GM21381 (cell line): ENCODE data around the gene UNC13C.
"Not testable (repeated sequence)": the region's sequence is repeated elsewhere in the genome, so short reads cannot be mapped to it uniquely, and the experiment has no call there.

Experiments used
- ATAC-seq: cut with Tn5 transposase; IDR thresholded peaks from one replicate; pipeline ENCODE4 v1.9.1; 2021; ENCODE audit warnings: mild to moderate bottlenecking, moderate library complexity; ENCODE audit not compliant: unreplicated experiment

The UNC13C gene

GRCh38 chr15:53978253-53978906, at the start of gene UNC13C:
TSS of gene UNC13C (plus strand) at chr15:53978441. CDS start at chr15:54012904, 34,463 bp downstream.
- no peak for ATAC-seq

- no peak for ATAC-seq
Measured at GRCh38 chr15:53936137-53936536, 42.1 kb upstream of the UNC13C start.

GRCh38 chr15:53937632-53938031, 40.6 kb upstream of the UNC13C start:
- not testable (repeated sequence) for ATAC-seq

GRCh38 chr15:53950572-53950971, 27.7 kb upstream of the UNC13C start:
- ATAC-seq = no peak

GRCh38 chr15:53955396-53955795, 22.8 kb upstream of the UNC13C start:
- ATAC-seq = no peak

- no peak for ATAC-seq
Measured at GRCh38 chr15:53962646-53963561, 15.3 kb upstream of the UNC13C start.

- no peak for ATAC-seq
Measured at GRCh38 chr15:53963801-53964200, 14.4 kb upstream of the UNC13C start.

GRCh38 chr15:53974121-53974520, 4.1 kb upstream of the UNC13C start:
- ATAC-seq = no peak

GRCh38 chr15:53974813-53975212, 3.4 kb upstream of the UNC13C start:
- ATAC-seq = no peak

- no peak for ATAC-seq
Measured at GRCh38 chr15:53976844-53977392, 1.3 kb upstream of the UNC13C start.

- ATAC-seq = no peak
Measured at GRCh38 chr15:53979051-53979788, 979 bp downstream of the UNC13C start.

GRCh38 chr15:53980021-53980420, 1.8 kb downstream of the UNC13C start:
- ATAC-seq = no peak

- ATAC-seq = no peak
Measured at GRCh38 chr15:53982071-53982680, 3.9 kb downstream of the UNC13C start.

GRCh38 chr15:53982876-53983275, 4.6 kb downstream of the UNC13C start:
- ATAC-seq = no peak

- ATAC-seq = no peak
Measured at GRCh38 chr15:53984221-53984620, 6.0 kb downstream of the UNC13C start.

GRCh38 chr15:53985562-53985961, 7.3 kb downstream of the UNC13C start:
- no peak for ATAC-seq

- ATAC-seq = no peak
Measured at GRCh38 chr15:53987480-53987879, 9.2 kb downstream of the UNC13C start.

- ATAC-seq = no peak
Measured at GRCh38 chr15:54007256-54007655, 29.0 kb downstream of the UNC13C start.

GRCh38 chr15:54011656-54012055, 33.4 kb downstream of the UNC13C start:
- no peak for ATAC-seq

GRCh38 chr15:54014067-54014655, 35.9 kb downstream of the UNC13C start:
- ATAC-seq = no peak
